HG02588 (cell line): Measurements from ENCODE around the gene COQ7.
A peak's percentile ranks its signal among the peaks of the same experiment; 100 is the strongest.

ENCODE experiments used
- ATAC-seq: cut with Tn5 transposase; IDR thresholded peaks from one replicate; pipeline ENCODE4 v1.9.1; 2021; ENCODE audit warnings: mild to moderate bottlenecking, moderate library complexity; ENCODE audit not compliant: unreplicated experiment

Gene COQ7

GRCh38 chr16:19067349-19068236 lies at the start of gene COQ7:
COQ7 (plus strand) TSS chr16:19067614; CDS start chr16:19067665, 51 bp downstream.
- peak; percentile 85 for ATAC-seq

- no peak for ATAC-seq
These were observed 46.7 kb upstream of the COQ7 start for GRCh38 chr16:19020689-19021088.

GRCh38 chr16:19021747-19022146 lies 45.7 kb upstream of the COQ7 start:
- no peak for ATAC-seq

- no peak for ATAC-seq
These were observed 40.0 kb upstream of the COQ7 start for GRCh38 chr16:19027416-19027815.

GRCh38 chr16:19029980-19030379 lies 37.4 kb upstream of the COQ7 start:
- ATAC-seq, result no peak

GRCh38 chr16:19031738-19032137 lies 35.7 kb upstream of the COQ7 start:
- no peak for ATAC-seq

GRCh38 chr16:19033761-19034160 lies 33.7 kb upstream of the COQ7 start:
- ATAC-seq, result no peak

GRCh38 chr16:19040400-19040799 lies 27.0 kb upstream of the COQ7 start:
- ATAC-seq, result no peak

GRCh38 chr16:19044769-19045168 lies 22.6 kb upstream of the COQ7 start:
- ATAC-seq, result no peak

GRCh38 chr16:19046062-19046461 lies 21.4 kb upstream of the COQ7 start:
- no peak for ATAC-seq

- ATAC-seq, result no peak
These were observed 4.7 kb upstream of the COQ7 start for GRCh38 chr16:19062706-19063105.

GRCh38 chr16:19066988-19067348 lies 446 bp upstream of the COQ7 start:
- ATAC-seq, result no peak

- no peak for ATAC-seq
These were observed 912 bp downstream of the COQ7 start for GRCh38 chr16:19068237-19068815.

- no peak for ATAC-seq
These were observed 4.7 kb downstream of the COQ7 start for GRCh38 chr16:19071811-19072777.

GRCh38 chr16:19073344-19073743 lies 5.9 kb downstream of the COQ7 start:
- ATAC-seq, result no peak

GRCh38 chr16:19073863-19074262 lies 6.4 kb downstream of the COQ7 start:
- no peak for ATAC-seq

GRCh38 chr16:19075511-19075910 lies 8.1 kb downstream of the COQ7 start:
- ATAC-seq, result no peak

- ATAC-seq, result no peak
These were observed 10.5 kb downstream of the COQ7 start for GRCh38 chr16:19077879-19078278.

- no peak for ATAC-seq
These were observed 16.3 kb downstream of the COQ7 start for GRCh38 chr16:19083670-19084069.

GRCh38 chr16:19084139-19084538 lies 16.7 kb downstream of the COQ7 start:
- no peak for ATAC-seq

GRCh38 chr16:19084879-19085278 lies 17.5 kb downstream of the COQ7 start:
- no peak for ATAC-seq
